ENCODE measurements around the gene RAP2B. TPM values are rescaled to one million over a fixed set of nuclear protein-coding genes. Genes with fewer than 3 reads are reported as not detected.
"Not testable (repeated sequence)": the region's sequence is repeated elsewhere in the genome, so short reads cannot be mapped to it uniquely, and the experiment has no call there.

RAP2B gene
- total and polyA plus RNA-seq, 7 experiments from 2014 or later: 10.6 to 30.3 (median 24.3) TPM

GRCh38 chr3:153144779-153145178 lies 17.2 kb upstream of the RAP2B start:
- no peak for ATAC-seq

GRCh38 chr3:153145454-153145853 lies 16.6 kb upstream of the RAP2B start:
- POLR2A ChIA-PET: no interaction called here
- H3K4me1 ChIP-seq (ENCODE audit: control insufficient read depth in 2 of 2, insufficient read depth in 2 of 2, low read length in 2 of 2): peaks cover 0 to 3% of the 10 kb centered on the region in 2 donors
- peaks cover 0 to 12% (median 4%) of the 10 kb centered on the region in 7 donors for H3K4me1 Mint-ChIP-seq
- H3K36me3 Mint-ChIP-seq: peaks cover 0 to 6% (median 0%) of the 10 kb centered on the region in 5 donors
- H3K27ac ChIP-seq (ENCODE audit: low read depth, low read length): no peak overlapping the region
- no peak overlapping the region for H3K4me3 Mint-ChIP-seq
- peak overlapping the region in 1 of 9 donors; percentile 28 for H3K27ac Mint-ChIP-seq
- intact Hi-C loops (cut with micrococcal nuclease): no loop called here
- DNase-seq (no peak), ATAC-seq (no peak)
- H3K9me3 Mint-ChIP-seq: peaks cover 0 to 7% (median 0%) of the 10 kb centered on the region in 11 donors
- CTCF ChIA-PET: no interaction called here
- no peaks in the 10 kb centered on the region for H3K27me3 ChIP-seq (ENCODE audit: control insufficient read depth in 2 of 2, insufficient read depth in 2 of 2, low read length in 2 of 2)
- H3K9me3 ChIP-seq (ENCODE audit: control insufficient read depth in 2 of 3, low read length in 3 of 3): no peaks in the 10 kb centered on the region
- H3K36me3 ChIP-seq (ENCODE audit: control insufficient read depth in 2 of 3, insufficient read depth in 3 of 3, low read length in 3 of 3): no peaks in the 10 kb centered on the region
- H3K4me3 ChIP-seq (ENCODE audit: low read length): no peak overlapping the region
- peaks cover 0 to 5% (median 0%) of the 10 kb centered on the region in 5 donors for H3K27me3 Mint-ChIP-seq

More at GRCh38 chr3:153144779-153145178, 17.2 kb upstream of the RAP2B start:
- Histone ChIP-seq H3K27ac (ENCODE audit: low read depth, low read length) (no peak overlapping the region), H3K27me3 (ENCODE audit: control insufficient read depth in 2 of 2, insufficient read depth in 2 of 2, low read length in 2 of 2) (no peaks in the 10 kb centered on the region), H3K9me3 (ENCODE audit: control insufficient read depth in 2 of 3, low read length in 3 of 3) (no peaks in the 10 kb centered on the region), H3K4me1 (ENCODE audit: control insufficient read depth in 2 of 2, insufficient read depth in 2 of 2, low read length in 2 of 2) (peaks cover 0 to 3% of the 10 kb centered on the region in 2 donors), H3K4me3 (ENCODE audit: low read length) (no peak overlapping the region), H3K36me3 (ENCODE audit: control insufficient read depth in 2 of 3, insufficient read depth in 3 of 3, low read length in 3 of 3) (no peaks in the 10 kb centered on the region)
- Mint-ChIP-seq H3K9me3 (peaks cover 0 to 7% (median 0%) of the 10 kb centered on the region in 11 donors), H3K27ac (no peak overlapping the region), H3K4me1 (peaks cover 0 to 15% (median 4%) of the 10 kb centered on the region in 7 donors), H3K4me3 (no peak overlapping the region), H3K36me3 (peaks cover 0 to 6% (median 0%) of the 10 kb centered on the region in 5 donors), H3K27me3 (peaks cover 0 to 5% (median 0%) of the 10 kb centered on the region in 5 donors)
- intact Hi-C loops (cut with micrococcal nuclease): no loop called here
- ChIA-PET CTCF (no interaction called here), POLR2A (no interaction called here)
- no peak for DNase-seq

- no peak overlapping the region for H3K4me3 ChIP-seq (ENCODE audit: low read length)
- Mint-ChIP-seq H3K27ac (no peak overlapping the region), H3K9me3 (peaks cover 0 to 7% (median 0%) of the 10 kb centered on the region in 11 donors), H3K27me3 (peaks cover 0 to 3% (median 0%) of the 10 kb centered on the region in 5 donors), H3K4me3 (no peak overlapping the region), H3K36me3 (peaks cover 0 to 6% (median 0%) of the 10 kb centered on the region in 5 donors), H3K4me1 (peaks cover 0 to 9% (median 4%) of the 10 kb centered on the region in 7 donors)
- ATAC-seq: no peak
- H3K4me1 ChIP-seq (ENCODE audit: control insufficient read depth in 2 of 2, insufficient read depth in 2 of 2, low read length in 2 of 2): no peaks in the 10 kb centered on the region
- intact Hi-C loops (cut with micrococcal nuclease): no loop called here
- CTCF ChIA-PET: no interaction called here
- no peaks in the 10 kb centered on the region for H3K36me3 ChIP-seq (ENCODE audit: control insufficient read depth in 2 of 3, insufficient read depth in 3 of 3, low read length in 3 of 3)
- POLR2A ChIA-PET: no interaction called here
- DNase-seq: no peak
- no peak overlapping the region for H3K27ac ChIP-seq (ENCODE audit: low read depth, low read length)
- H3K27me3 ChIP-seq (ENCODE audit: control insufficient read depth in 2 of 2, insufficient read depth in 2 of 2, low read length in 2 of 2): no peaks in the 10 kb centered on the region
- no peaks in the 10 kb centered on the region for H3K9me3 ChIP-seq (ENCODE audit: control insufficient read depth in 2 of 3, low read length in 3 of 3)
Measured at GRCh38 chr3:153146191-153147053, 15.6 kb upstream of the RAP2B start.

- H3K27ac ChIP-seq (ENCODE audit: low read depth, low read length): no peak overlapping the region
- H3K9me3 ChIP-seq (ENCODE audit: control insufficient read depth in 2 of 3, low read length in 3 of 3): no peaks in the 10 kb centered on the region
- no peaks in the 10 kb centered on the region for H3K4me1 ChIP-seq (ENCODE audit: control insufficient read depth in 2 of 2, insufficient read depth in 2 of 2, low read length in 2 of 2)
- DNase-seq (no peak), ATAC-seq (no peak)
- ChIA-PET CTCF (no interaction called here), POLR2A (no interaction called here)
- H3K36me3 ChIP-seq (ENCODE audit: control insufficient read depth in 2 of 3, insufficient read depth in 3 of 3, low read length in 3 of 3): no peaks in the 10 kb centered on the region
- H3K4me3 Mint-ChIP-seq: no peak overlapping the region
- H3K27ac Mint-ChIP-seq: no peak overlapping the region
- peaks cover 0 to 5% (median 0%) of the 10 kb centered on the region in 7 donors for H3K4me1 Mint-ChIP-seq
- intact Hi-C loops (cut with micrococcal nuclease): no loop called here
- no peak overlapping the region for H3K4me3 ChIP-seq (ENCODE audit: low read length)
- H3K27me3 ChIP-seq (ENCODE audit: control insufficient read depth in 2 of 2, insufficient read depth in 2 of 2, low read length in 2 of 2): no peaks in the 10 kb centered on the region
- peaks cover 0 to 6% (median 0%) of the 10 kb centered on the region in 5 donors for H3K36me3 Mint-ChIP-seq
- peaks cover 0 to 7% (median 0%) of the 10 kb centered on the region in 11 donors for H3K9me3 Mint-ChIP-seq
- peaks cover 0 to 5% (median 0%) of the 10 kb centered on the region in 5 donors for H3K27me3 Mint-ChIP-seq
Measured at GRCh38 chr3:153150991-153151390, 11.0 kb upstream of the RAP2B start.

- H3K27ac ChIP-seq (ENCODE audit: low read depth, low read length); H3K27me3 Mint-ChIP-seq; H3K4me3 Mint-ChIP-seq; H3K27me3 ChIP-seq (ENCODE audit: control insufficient read depth in 2 of 2, insufficient read depth in 2 of 2, low read length in 2 of 2); H3K9me3 ChIP-seq (ENCODE audit: control insufficient read depth in 2 of 3, low read length in 3 of 3); DNase-seq; H3K4me1 ChIP-seq (ENCODE audit: control insufficient read depth in 2 of 2, insufficient read depth in 2 of 2, low read length in 2 of 2); ATAC-seq; H3K9me3 Mint-ChIP-seq; H3K27ac Mint-ChIP-seq; H3K36me3 ChIP-seq (ENCODE audit: control insufficient read depth in 2 of 3, insufficient read depth in 3 of 3, low read length in 3 of 3); H3K36me3 Mint-ChIP-seq; intact Hi-C loops (cut with micrococcal nuclease); POLR2A ChIA-PET; H3K4me3 ChIP-seq (ENCODE audit: low read length): not testable (repeated sequence)
- peaks cover 0 to 12% (median 0%) of the 10 kb centered on the region in 7 donors for H3K4me1 Mint-ChIP-seq
- CTCF ChIA-PET: interaction anchor here (1.2 kb wide), 1 partner anchor 612 kb away, joined by 4 read pairs; no protein-coding TSS in a partner anchor
Measured at GRCh38 chr3:153155786-153156185, 6.2 kb upstream of the RAP2B start.

GRCh38 chr3:153158189-153158588 lies 3.8 kb upstream of the RAP2B start:
- Histone ChIP-seq H3K36me3 (ENCODE audit: control insufficient read depth in 2 of 3, insufficient read depth in 3 of 3, low read length in 3 of 3) (peaks cover 0 to 8% (median 0%) of the 10 kb centered on the region in 3 experiments), H3K9me3 (ENCODE audit: control insufficient read depth in 2 of 3, low read length in 3 of 3) (no peaks in the 10 kb centered on the region), H3K4me3 (ENCODE audit: low read length) (no peak overlapping the region), H3K27ac (ENCODE audit: low read depth, low read length) (no peak overlapping the region), H3K4me1 (ENCODE audit: control insufficient read depth in 2 of 2, insufficient read depth in 2 of 2, low read length in 2 of 2) (no peaks in the 10 kb centered on the region), H3K27me3 (ENCODE audit: control insufficient read depth in 2 of 2, insufficient read depth in 2 of 2, low read length in 2 of 2) (no peaks in the 10 kb centered on the region)
- no peak for ATAC-seq
- ChIA-PET POLR2A (no interaction called here), CTCF (interaction anchor here (1.0 kb wide), 1 partner anchor 8 kb away, joined by 3 read pairs; no protein-coding TSS in a partner anchor)
- H3K27ac Mint-ChIP-seq: no peak overlapping the region
- no peak for DNase-seq
- H3K27me3 Mint-ChIP-seq: peaks cover 0 to 5% (median 0%) of the 10 kb centered on the region in 5 donors
- intact Hi-C loops (cut with micrococcal nuclease): no loop called here
- peaks cover 0 to 13% (median 5%) of the 10 kb centered on the region in 7 donors for H3K4me1 Mint-ChIP-seq
- H3K4me3 Mint-ChIP-seq: peak overlapping the region in 1 of 10 donors; percentile 20
- H3K36me3 Mint-ChIP-seq: peaks cover 0 to 4% (median 0%) of the 10 kb centered on the region in 5 donors
- H3K9me3 Mint-ChIP-seq: no peaks in the 10 kb centered on the region

Data from naive thymus-derived CD4-positive, alpha-beta T cell (primary cell).